NT2/D1 (cell line): Measurements from ENCODE around the gene MCM8.

ENCODE experiments used
- SUZ12 ChIP-seq: IDR thresholded peaks from 2 replicates; pipeline ENCODE4 v1.6.1; 2011; ENCODE audit not compliant: insufficient read length, insufficient read depth; ENCODE audit errors: extremely low read depth
- YY1 ChIP-seq: IDR thresholded peaks from 2 replicates; pipeline ENCODE4 v1.6.1; 2011; ENCODE audit not compliant: insufficient read length, insufficient read depth

GRCh38 chr20:6037082-6037481, 86.6 kb downstream of the MCM8 start:
- no peak for TF ChIP-seq SUZ12
- TF ChIP-seq YY1: no peak
